ENCODE data around the gene NEDD9.

The NEDD9 gene

GRCh38 chr6:11172501-11173327 lies 59.8 kb downstream of the NEDD9 start:
- peak; percentile 78 for DNase-seq

GRCh38 chr6:11171952-11172351 lies 60.5 kb downstream of the NEDD9 start:
- DNase-seq = no peak

DNA sequence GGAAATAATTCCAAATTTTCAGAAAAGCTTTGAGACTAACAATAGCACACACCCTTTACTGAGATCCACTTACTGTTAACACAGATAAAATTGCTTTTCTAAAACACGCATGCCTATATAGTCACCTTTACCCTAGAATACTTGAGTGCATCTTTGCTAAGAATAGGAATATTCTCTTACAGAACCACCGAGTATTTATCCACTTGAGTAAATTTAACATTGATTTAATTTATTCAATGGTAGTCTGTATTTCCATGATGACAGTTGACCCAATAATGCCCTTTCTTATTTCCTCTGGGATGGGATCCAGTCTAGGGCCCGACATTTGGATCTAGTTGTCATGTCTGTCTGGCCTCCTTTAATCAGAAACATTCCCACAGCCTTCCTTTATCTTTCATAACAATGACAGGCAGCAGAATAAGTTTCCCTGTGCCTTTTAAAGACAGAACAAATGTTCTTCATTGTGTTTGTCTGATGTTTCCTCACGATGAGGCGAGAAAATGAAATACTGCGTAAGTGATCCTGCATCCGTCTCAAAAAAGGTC lies 64.3 kb downstream of the NEDD9 start:
- DNase-seq = no peak

- DNase-seq = no peak
Measured at GRCh38 chr6:11166948-11167347, 65.5 kb downstream of the NEDD9 start.

DNA sequence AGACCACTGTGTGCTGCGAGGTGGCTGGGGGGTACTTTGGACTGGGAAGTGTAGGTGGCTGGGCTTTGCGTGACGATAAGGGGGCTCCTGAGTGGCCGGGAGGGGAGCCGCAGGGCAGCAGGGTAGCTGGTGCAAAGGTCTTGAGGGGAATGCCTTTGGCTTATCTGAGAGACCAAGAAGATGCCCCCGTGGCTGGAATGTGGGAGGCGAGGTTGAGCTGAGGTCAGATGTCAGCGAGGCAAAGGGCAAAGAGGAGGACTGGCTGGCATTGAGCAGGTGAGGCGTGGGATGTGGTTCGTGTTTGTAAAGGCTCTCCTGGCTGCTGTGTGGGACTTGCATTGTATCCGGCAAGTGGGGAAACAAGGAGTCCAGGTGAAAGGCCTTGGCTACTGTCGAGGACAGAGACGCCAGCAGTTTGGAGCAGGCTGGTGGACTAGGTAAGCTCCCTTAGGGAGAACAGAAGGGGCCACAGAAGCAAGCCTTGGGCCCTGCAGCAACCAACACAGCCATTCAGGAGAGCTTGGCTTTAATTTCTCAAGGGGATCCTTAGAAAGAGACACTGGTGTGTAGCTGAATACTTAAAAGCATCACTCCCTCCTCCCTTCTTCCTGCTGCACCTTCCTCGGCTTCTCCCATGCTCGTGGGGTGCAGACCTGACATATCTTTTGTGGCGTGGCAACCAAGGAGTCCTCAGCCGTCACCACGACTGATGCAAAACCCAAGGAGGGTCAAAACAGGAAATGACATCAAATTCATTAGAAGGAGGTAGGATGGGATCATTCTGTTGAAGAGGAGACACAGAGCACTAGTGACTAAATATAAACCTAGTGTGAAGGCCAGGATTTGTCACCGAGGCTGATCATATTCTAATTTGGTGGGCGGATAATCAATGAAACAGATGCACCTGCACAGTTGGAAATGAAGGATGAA lies 67.5 kb downstream of the NEDD9 start:
- DNase-seq = no peak

DNA sequence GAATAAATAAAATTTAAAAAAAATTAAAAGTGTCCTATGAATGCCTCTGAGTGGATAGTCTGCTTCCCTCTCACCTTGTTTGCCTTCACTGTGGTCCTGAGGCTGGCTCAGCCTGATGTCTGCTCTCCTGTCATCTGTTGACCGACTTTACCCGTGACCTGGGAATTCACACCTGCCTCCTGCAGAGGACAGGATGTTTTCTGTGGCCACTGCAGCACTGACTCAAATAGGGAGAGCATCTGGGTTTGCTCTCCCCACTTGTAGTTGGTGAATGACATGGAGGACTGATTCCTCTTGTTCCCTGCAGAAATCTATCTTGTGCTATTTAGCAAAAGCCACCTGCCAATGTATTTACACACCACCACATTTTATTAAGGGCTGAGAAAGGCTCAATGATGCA lies 68.5 kb downstream of the NEDD9 start:
- DNase-seq = no peak

DNA sequence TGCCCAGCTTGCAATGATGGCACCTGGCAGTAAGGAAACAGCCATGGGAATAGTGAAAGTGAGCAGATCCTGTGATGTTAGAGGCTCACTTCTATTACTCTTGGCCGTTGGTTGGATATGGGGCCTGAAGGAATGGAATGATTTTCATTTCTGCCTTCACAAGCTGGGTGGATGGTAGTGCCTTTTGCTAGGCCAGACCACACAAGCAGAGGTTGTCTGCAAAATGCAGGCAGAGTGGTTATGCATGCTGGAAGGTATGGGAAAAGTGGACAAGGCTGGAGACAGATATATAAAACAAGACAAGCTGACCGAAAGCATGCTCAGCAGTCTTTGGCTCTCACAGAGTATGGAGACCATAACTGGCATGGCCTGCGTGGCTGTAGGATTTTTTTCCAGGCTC lies 70.2 kb downstream of the NEDD9 start:
- DNase-seq = no peak

DNA sequence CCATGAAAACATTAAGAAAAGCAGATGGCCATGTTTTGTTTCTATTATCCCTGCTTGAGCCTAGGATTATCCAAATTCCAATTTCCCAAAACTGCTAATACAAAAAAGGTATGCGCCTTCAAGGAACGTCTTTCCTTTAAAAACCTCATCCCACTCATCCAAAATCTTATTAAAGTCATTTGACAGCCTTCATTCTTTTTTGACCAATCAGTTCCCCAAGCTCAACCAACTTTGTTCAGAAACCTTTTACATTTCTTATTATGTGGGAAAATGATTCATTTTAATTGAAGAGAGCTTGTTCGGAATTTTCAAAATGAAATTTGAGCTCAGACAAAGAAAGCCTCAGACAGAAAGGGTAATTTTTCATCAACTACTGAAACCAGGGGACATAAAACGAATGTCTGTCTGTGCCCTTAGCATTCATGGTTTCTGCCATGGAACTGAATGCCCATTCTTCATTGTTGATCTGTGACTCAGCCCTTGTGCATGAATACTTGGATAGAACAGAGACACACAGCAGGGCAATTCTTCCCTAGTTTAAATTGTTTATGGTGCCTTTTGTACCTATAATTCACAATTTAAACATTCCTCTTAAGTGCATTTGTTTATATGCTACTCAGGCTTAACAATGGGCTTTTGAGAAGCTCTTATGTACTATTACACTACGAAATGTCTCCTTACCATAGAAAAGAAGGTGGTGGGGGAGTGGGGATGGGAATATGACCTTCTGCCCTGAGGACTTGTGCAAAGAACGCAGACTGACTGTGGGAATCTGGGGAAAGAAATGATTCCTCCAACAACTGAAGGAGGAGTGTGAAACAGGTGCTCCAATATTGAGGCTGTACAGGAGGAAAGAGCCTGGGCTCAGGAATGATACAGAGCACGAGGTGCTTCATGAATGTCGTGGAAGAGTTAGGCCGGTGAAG lies 71.2 kb downstream of the NEDD9 start:
- no peak for DNase-seq

GRCh38 chr6:11160199-11160598 lies 72.3 kb downstream of the NEDD9 start:
- no peak for DNase-seq

GRCh38 chr6:11155589-11155988 lies 76.9 kb downstream of the NEDD9 start:
- no peak for DNase-seq

GRCh38 chr6:11153447-11153846 lies 79.0 kb downstream of the NEDD9 start:
- no peak for DNase-seq

- no peak for DNase-seq
Measured at GRCh38 chr6:11152581-11152980, 79.9 kb downstream of the NEDD9 start.

GRCh38 chr6:11151488-11151887 lies 81.0 kb downstream of the NEDD9 start:
- no peak for DNase-seq

GRCh38 chr6:11149551-11149950 lies 82.9 kb downstream of the NEDD9 start:
- DNase-seq = no peak

GRCh38 chr6:11146117-11146826 lies 86.2 kb downstream of the NEDD9 start:
- DNase-seq = no peak

GRCh38 chr6:11144393-11144851 lies 88.0 kb downstream of the NEDD9 start:
- peak; percentile 81 for DNase-seq

GRCh38 chr6:11143394-11144371 lies 88.8 kb downstream of the NEDD9 start:
- DNase-seq = no peak

- no peak for DNase-seq
Measured at GRCh38 chr6:11142296-11143027, 90.0 kb downstream of the NEDD9 start.

- no peak for DNase-seq
Measured at GRCh38 chr6:11141295-11141694, 91.2 kb downstream of the NEDD9 start.

DNA sequence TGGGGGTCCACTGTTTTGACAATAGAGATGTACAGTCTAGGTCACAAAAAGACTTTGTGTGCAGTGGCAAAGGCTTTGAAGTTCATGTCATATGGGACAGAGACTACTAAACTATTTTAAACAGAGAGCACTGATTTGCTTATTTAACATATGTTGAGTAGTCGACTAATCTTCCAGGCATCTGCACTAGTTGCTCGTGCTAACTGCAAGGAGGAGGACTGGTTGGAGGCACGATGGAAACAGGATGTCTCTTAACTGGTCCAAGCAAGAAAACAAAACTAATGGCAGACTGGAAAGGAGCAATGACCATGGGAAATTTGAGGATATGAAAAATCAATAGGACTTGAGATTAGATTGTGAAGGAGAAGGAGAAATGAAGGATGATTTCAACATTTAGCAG lies 92.4 kb downstream of the NEDD9 start:
- DNase-seq = no peak

All from stimulated activated CD4-positive, alpha-beta T cell treated with anti-CD3 and anti-CD28 coated beads, Interleukin-4, amount 100 ng/mL, for 24 hours (primary cell).